ENCODE data around the gene BRD3OS.

BRD3OS gene

DNA sequence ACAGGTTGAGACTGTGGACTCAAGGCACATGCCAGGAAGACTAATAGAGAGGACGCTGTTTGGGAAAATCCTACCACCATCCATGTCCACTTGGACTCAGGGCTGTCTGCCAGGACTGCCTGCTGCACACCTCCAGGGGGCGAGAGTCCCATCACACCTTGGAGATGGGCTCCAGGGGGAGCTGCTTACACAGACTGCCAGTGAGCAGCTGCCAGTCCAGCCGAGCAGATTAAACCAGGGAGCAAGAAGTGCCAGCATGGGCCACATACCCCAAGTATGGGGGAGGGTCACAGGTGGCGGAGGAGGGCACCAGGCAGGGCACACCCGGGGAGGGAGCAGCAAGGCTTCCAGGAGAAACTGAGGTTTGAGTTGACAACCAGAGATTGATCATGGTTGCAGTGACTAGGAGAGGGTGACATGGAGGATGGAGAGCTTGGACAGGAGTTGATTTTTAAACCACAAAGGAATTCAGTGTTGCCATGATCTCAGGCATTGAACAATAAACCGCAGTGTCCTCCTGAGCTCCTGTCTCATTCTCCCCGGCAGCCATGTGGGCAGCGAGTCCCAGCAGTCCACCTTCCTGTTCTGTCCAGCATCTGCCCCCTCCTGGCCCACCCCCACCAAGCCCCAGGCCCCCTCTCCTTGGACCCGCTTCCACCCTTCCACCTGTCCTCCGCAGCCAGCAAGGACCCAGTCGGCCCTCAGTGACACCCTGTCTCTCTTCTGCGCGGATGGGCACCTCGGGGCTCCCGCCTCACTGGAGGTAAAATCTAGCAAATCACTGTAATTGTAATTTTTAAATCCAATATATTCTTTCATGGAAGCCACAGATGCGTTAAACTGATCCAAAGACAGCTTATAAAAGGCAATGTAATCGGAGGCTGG lies 30.0 kb upstream of the BRD3OS start:
- peak; percentile 11 for TF ChIP-seq CTCF (IDR thresholded peaks at IDR 0.05; ENCODE audit: extremely low read depth, missing control alignments)
- no peak for DNase-seq (ENCODE audit: low spot score)

DNA sequence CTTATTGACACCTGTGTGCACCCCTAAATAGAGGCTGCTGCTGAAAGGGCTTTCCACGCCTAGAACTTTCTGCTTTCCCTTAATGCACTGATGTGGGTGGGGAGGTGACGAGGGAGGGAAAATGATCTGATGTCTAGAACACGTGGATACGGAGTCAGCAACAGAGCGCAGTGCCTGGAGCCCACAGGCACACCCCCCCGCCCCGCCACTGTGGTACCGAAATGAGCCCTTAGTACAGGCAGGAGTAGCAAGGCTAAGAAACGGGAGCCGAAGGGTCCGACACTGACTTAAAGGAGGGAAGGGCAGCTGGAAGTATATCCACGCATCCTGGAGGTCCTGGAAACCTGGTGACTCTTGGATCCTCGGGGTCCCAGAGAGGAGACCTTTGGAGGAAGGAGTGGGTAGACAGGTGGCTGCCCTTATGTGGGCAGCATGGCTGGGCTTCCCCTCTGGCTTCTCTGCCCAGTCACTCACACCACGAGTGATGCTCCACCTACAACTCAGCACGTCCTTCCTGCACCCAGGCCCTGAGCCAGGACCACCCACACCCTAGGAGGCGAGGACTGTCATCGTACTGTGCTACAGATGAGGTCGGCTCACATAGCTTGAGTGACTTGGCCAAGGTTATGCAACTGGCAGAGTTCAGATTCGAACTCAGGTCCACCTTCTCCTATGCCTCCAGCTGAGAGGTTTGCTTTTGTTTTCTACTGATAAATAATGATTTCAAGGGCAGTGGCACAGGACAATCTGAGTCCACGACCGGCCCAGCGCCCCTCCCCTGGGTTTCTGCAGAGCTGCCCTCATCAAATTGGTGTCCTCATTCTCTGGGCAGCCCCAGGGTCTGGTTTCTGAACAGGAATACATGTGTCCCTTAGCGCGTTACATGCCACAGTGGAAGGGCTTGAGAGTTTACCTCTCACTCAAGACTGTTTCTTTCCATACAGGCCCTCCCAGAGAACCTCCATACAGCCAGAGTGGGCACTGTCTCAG lies 28.5 kb upstream of the BRD3OS start:
- DNase-seq (ENCODE audit: low spot score) = no peak
- no peak for TF ChIP-seq CTCF (IDR thresholded peaks at IDR 0.05; ENCODE audit: extremely low read depth, missing control alignments)

DNA sequence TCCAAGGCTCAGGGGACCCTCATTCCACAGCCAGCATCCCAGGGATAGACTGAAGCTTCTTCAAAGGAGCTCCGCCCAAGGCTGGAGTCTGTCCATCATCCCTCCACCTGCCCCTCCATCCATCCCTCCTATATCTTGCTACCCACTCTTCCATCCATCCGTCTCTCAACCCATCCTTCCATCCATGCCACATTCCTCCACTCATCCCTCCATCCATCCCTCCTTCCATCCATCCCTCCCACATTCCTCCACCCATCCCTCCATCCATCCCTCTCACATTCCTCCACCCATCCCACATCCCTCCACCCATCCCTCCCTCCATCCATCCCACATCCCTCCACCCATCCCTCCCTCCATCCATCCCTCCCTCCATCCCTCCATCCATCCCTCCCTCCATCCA lies 27.7 kb upstream of the BRD3OS start:
- TF ChIP-seq CTCF (IDR thresholded peaks at IDR 0.05; ENCODE audit: extremely low read depth, missing control alignments) = no peak
- DNase-seq (ENCODE audit: low spot score) = no peak

GRCh38 chr9:133998915-133999595 lies 26.2 kb upstream of the BRD3OS start:
- no peak for TF ChIP-seq CTCF (IDR thresholded peaks at IDR 0.05; ENCODE audit: extremely low read depth, missing control alignments)
- DNase-seq (ENCODE audit: low spot score) = no peak

- DNase-seq (ENCODE audit: low spot score) = no peak
- TF ChIP-seq CTCF (IDR thresholded peaks at IDR 0.05; ENCODE audit: extremely low read depth, missing control alignments) = no peak
Measured at GRCh38 chr9:133999851-134000265, 25.4 kb upstream of the BRD3OS start.

- DNase-seq (ENCODE audit: low spot score) = no peak
- no peak for TF ChIP-seq CTCF (IDR thresholded peaks at IDR 0.05; ENCODE audit: extremely low read depth, missing control alignments)
Measured at GRCh38 chr9:134002796-134003195, 22.5 kb upstream of the BRD3OS start.
